Loucy (cell line): ENCODE data around the gene TMEM131.

ENCODE experiments used
- H2AFZ ChIP-seq: fragments of 200-600 bp; sonication (generic); 2 replicates; pipeline ENCODE4 v1.6.0; 2016; ENCODE audit warnings: antibody characterized with exemption, mild to moderate bottlenecking, low read length, moderate library complexity
- H3F3A ChIP-seq: fragments of 200-600 bp; 2 replicates; pipeline ENCODE4 v1.6.0; 2016; ENCODE audit warnings: antibody characterized with exemption, low read depth, mild to moderate bottlenecking
- H3K27me3 ChIP-seq: fragments of 200-600 bp; sonication (generic); 2 replicates; pipeline ENCODE4 v1.6.1; 2014; ENCODE audit warnings: low read length, mild to moderate bottlenecking; ENCODE audit not compliant: insufficient read depth, poor library complexity, severe bottlenecking
- H3K36me3 ChIP-seq: fragments of 200-600 bp; sonication (generic); 2 replicates; pipeline ENCODE4 v1.6.1; 2016; ENCODE audit warnings: low read length; ENCODE audit not compliant: insufficient read depth
- H3K4me1 ChIP-seq: fragments of 200-600 bp; sonication (generic); 2 replicates; pipeline ENCODE4 v1.5.1; 2014; ENCODE audit warnings: low read length, mild to moderate bottlenecking; ENCODE audit not compliant: insufficient read depth, poor library complexity, severe bottlenecking
- H3K4me2 ChIP-seq: fragments of 200-600 bp; sonication (generic); 2 replicates; pipeline ENCODE4 v1.6.0; 2014; ENCODE audit warnings: antibody characterized with exemption, low read length, low read depth, mild to moderate bottlenecking; ENCODE audit not compliant: poor library complexity, severe bottlenecking
- H3K4me3 ChIP-seq: fragments of 200-600 bp; sonication (generic); 2 replicates; pipeline ENCODE4 v1.5.1; 2014; ENCODE audit warnings: low read length, mild to moderate bottlenecking, mixed read lengths; ENCODE audit not compliant: poor library complexity, severe bottlenecking
- H3K79me2 ChIP-seq: fragments of 200-600 bp; sonication (generic); 2 replicates; pipeline ENCODE4 v1.6.1; 2014; ENCODE audit warnings: low read length; ENCODE audit not compliant: insufficient read depth
- H3K9ac ChIP-seq: fragments of 200-600 bp; sonication (generic); 2 replicates; pipeline ENCODE4 v1.6.0; 2014; ENCODE audit warnings: mild to moderate bottlenecking, low read depth, low read length, moderate library complexity; ENCODE audit not compliant: poor library complexity, severe bottlenecking
- H3K9me2 ChIP-seq: fragments of 200-600 bp; sonication (generic); replicated peaks from 2 replicates; pipeline ENCODE4 v1.6.1; 2016; ENCODE audit warnings: low read depth, low read length, mixed read lengths
- H3K9me3 ChIP-seq: fragments of 200-600 bp; sonication (generic); 2 replicates; pipeline ENCODE4 v1.6.1; 2014; ENCODE audit warnings: mild to moderate bottlenecking, antibody characterized with exemption, low read length, low read depth; ENCODE audit not compliant: insufficient read depth
- H4K20me1 ChIP-seq: fragments of 200-600 bp; sonication (generic); 2 replicates; pipeline ENCODE4 v1.6.0; 2014; ENCODE audit warnings: antibody characterized with exemption, low read length, mild to moderate bottlenecking; ENCODE audit not compliant: insufficient read depth, poor library complexity, severe bottlenecking
- CTCF ChIP-seq: fragments of 200-600 bp; sonication (generic); conservative IDR thresholded peaks from 2 replicates; pipeline ENCODE4 v1.5.1; 2014; ENCODE audit warnings: mild to moderate bottlenecking, antibody characterized with exemption, low read length
- EZH2phosphoT487 ChIP-seq: fragments of 200-600 bp; IDR thresholded peaks from 2 replicates; pipeline ENCODE4 v1.6.1; 2018; ENCODE audit warnings: antibody characterized with exemption, mild to moderate bottlenecking, moderate library complexity, borderline replicate concordance

The TMEM131 gene

GRCh38 chr2:97731274-97732020 is 264.3 kb downstream of the TMEM131 start:
- TF ChIP-seq CTCF = no peak
- no peak for TF ChIP-seq EZH2phosphoT487
- H3K9me3 ChIP-seq = no peaks in the 10 kb centered on the region
- H3K9me2 ChIP-seq = no peaks in the 10 kb centered on the region
- peaks cover 95% of the 10 kb centered on the region for H3K36me3 ChIP-seq
- peaks cover 64% of the 10 kb centered on the region for H3K79me2 ChIP-seq
- no peak overlapping the region for H3K4me2 ChIP-seq
- H4K20me1 ChIP-seq = peaks cover 63% of the 10 kb centered on the region
- peaks cover 4% of the 10 kb centered on the region for H3K4me1 ChIP-seq
- no peaks in the 10 kb centered on the region for H3F3A ChIP-seq
- H3K27me3 ChIP-seq = no peaks in the 10 kb centered on the region
- H2AFZ ChIP-seq = no peak overlapping the region
- H3K4me3 ChIP-seq = no peak overlapping the region
- H3K9ac ChIP-seq = no peak overlapping the region

GRCh38 chr2:97730245-97730644 is 265.5 kb downstream of the TMEM131 start:
- H3K79me2 ChIP-seq = peaks cover 76% of the 10 kb centered on the region
- peaks cover 71% of the 10 kb centered on the region for H4K20me1 ChIP-seq
- no peaks in the 10 kb centered on the region for H3K9me2 ChIP-seq
- no peak overlapping the region for H3K4me3 ChIP-seq
- no peak overlapping the region for H3K9ac ChIP-seq
- peaks cover 4% of the 10 kb centered on the region for H3K4me1 ChIP-seq
- TF ChIP-seq EZH2phosphoT487 (no peak), CTCF (no peak)
- H3K27me3 ChIP-seq = no peaks in the 10 kb centered on the region
- no peak overlapping the region for H2AFZ ChIP-seq
- H3F3A ChIP-seq = no peaks in the 10 kb centered on the region
- no peaks in the 10 kb centered on the region for H3K9me3 ChIP-seq
- no peak overlapping the region for H3K4me2 ChIP-seq
- H3K36me3 ChIP-seq = peaks cover 98% of the 10 kb centered on the region

GRCh38 chr2:97728091-97728731 is 267.5 kb downstream of the TMEM131 start:
- TF ChIP-seq EZH2phosphoT487 = no peak
- TF ChIP-seq CTCF = no peak
- no peak overlapping the region for H3K4me3 ChIP-seq
- H2AFZ ChIP-seq = no peak overlapping the region
- peaks cover 96% of the 10 kb centered on the region for H3K79me2 ChIP-seq
- no peak overlapping the region for H3K9ac ChIP-seq
- H3K4me1 ChIP-seq = peaks cover 4% of the 10 kb centered on the region
- H3K9me3 ChIP-seq = no peaks in the 10 kb centered on the region
- H3F3A ChIP-seq = no peaks in the 10 kb centered on the region
- no peak overlapping the region for H3K4me2 ChIP-seq
- peaks cover 78% of the 10 kb centered on the region for H4K20me1 ChIP-seq
- H3K27me3 ChIP-seq = no peaks in the 10 kb centered on the region
- H3K36me3 ChIP-seq = peaks cover 96% of the 10 kb centered on the region
- no peaks in the 10 kb centered on the region for H3K9me2 ChIP-seq
